ENCODE measurements around the gene BCL7A.

The BCL7A gene

GRCh38 chr12:122029620-122030423, 8.1 kb downstream of the BCL7A start:
- TF ChIP-seq, protein P1, sequence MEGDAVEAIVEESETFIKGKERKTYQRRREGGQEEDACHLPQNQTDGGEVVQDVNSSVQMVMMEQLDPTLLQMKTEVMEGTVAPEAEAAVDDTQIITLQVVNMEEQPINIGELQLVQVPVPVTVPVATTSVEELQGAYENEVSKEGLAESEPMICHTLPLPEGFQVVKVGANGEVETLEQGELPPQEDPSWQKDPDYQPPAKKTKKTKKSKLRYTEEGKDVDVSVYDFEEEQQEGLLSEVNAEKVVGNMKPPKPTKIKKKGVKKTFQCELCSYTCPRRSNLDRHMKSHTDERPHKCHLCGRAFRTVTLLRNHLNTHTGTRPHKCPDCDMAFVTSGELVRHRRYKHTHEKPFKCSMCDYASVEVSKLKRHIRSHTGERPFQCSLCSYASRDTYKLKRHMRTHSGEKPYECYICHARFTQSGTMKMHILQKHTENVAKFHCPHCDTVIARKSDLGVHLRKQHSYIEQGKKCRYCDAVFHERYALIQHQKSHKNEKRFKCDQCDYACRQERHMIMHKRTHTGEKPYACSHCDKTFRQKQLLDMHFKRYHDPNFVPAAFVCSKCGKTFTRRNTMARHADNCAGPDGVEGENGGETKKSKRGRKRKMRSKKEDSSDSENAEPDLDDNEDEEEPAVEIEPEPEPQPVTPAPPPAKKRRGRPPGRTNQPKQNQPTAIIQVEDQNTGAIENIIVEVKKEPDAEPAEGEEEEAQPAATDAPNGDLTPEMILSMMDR (IDR thresholded peaks at IDR 0.05), result no peak
- TF ChIP-seq ZFX (IDR thresholded peaks at IDR 0.05; ENCODE audit: borderline replicate concordance), result no peak
- H3K27ac ChIP-seq, result 0 out of 2 replicates have a peak overlapping the region, but pooled peaks have one; percentile 13

- no peak overlapping the region for H3K27ac ChIP-seq
- TF ChIP-seq ZFX (IDR thresholded peaks at IDR 0.05; ENCODE audit: borderline replicate concordance), result no peak
- TF ChIP-seq, protein P1 (IDR thresholded peaks at IDR 0.05), result no peak
Observed at GRCh38 chr12:122030424-122031035, 8.8 kb downstream of the BCL7A start.

DNA sequence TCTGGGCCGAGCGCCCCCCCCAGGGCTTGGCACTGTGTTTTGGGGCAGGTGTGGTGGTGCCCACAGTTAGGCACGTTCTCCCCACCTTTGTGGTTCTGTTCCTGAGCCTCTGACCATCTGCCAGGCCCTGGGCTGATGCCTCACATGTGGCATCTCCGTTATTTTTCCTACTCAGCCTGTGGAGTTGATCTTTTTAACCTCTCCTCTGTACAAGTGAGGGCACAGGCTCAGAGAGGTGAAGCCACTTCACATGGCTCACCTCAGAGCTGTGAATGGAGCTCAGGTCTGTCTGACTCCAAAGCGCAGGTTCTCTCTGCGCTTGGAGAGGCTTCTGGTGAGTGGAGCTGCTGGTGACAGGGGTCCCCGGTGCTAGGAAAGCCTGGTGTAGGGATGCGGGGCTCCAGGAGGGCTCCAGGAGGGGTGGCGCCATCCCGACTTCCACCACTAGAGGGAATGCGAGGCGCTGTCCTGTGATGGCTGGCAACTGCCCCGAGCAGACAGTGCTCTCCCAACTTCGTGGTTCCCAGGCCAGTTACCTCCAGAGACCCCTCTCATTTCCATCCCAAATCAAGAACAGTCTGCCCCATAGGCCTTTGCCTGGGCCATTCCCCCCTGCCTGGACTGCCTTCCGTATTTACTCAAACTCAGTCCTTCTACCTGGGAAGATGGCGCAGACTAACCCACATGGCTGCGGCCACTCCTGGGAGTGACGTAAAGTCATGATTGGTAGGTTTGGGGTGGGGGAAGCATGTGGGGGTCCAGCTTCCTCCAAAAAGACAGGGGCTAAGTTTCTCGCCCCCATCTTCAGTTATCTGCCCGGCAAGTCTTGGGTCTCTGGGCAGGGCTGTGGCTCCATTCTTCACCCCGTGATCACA, 9.9 kb downstream of the BCL7A start:
- H3K27ac ChIP-seq, result 0 out of 2 replicates have a peak overlapping the region, but pooled peaks have one; percentile 13
- TF ChIP-seq ZFX (IDR thresholded peaks at IDR 0.05; ENCODE audit: borderline replicate concordance), result no peak
- TF ChIP-seq, protein P1 (IDR thresholded peaks at IDR 0.05), result peak; percentile 95

- TF ChIP-seq, protein P1 (IDR thresholded peaks at IDR 0.05), result no peak
- no peak for TF ChIP-seq ZFX (IDR thresholded peaks at IDR 0.05; ENCODE audit: borderline replicate concordance)
- H3K27ac ChIP-seq, result no peak overlapping the region
Observed at GRCh38 chr12:122032580-122032979, 10.9 kb downstream of the BCL7A start.

- no peak for TF ChIP-seq ZFX (IDR thresholded peaks at IDR 0.05; ENCODE audit: borderline replicate concordance)
- TF ChIP-seq, protein P1 (IDR thresholded peaks at IDR 0.05), result no peak
- H3K27ac ChIP-seq, result no peak overlapping the region
Observed at GRCh38 chr12:122035292-122035691, 13.6 kb downstream of the BCL7A start.

- H3K27ac ChIP-seq, result no peak overlapping the region
Observed at GRCh38 chr12:122036153-122036552, 14.5 kb downstream of the BCL7A start.

More at GRCh38 chr12:122036153-122036552, 14.5 kb downstream of the BCL7A start:
- TF ChIP-seq, protein P1 (IDR thresholded peaks at IDR 0.05), result no peak
- no peak for TF ChIP-seq ZFX (IDR thresholded peaks at IDR 0.05; ENCODE audit: borderline replicate concordance)
